ENCODE measurements around the gene EXOG.

DNA sequence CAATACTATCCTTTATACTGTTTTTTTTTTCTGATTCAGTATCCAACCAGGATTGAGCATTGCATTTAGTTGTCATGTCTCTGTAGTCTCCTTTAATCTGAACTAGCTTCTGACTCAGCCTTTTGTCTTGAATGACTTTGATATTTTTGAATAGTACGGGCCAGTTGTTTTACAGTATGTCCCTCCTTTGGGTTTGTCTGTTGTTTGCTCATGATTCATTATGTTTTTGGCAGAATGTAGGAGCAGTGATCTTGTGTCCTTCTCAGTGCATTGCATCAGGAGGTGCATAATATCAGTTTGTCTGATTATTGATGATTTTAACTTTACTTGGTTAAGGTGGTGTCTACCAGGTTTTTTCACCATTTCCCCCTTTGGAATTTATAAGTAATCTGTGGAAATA is 20.5 kb downstream of the EXOG start:
- TF ChIP-seq POLR2A (IDR thresholded peaks at IDR 0.05), result no peak
- TF ChIP-seq CTCF (IDR thresholded peaks at IDR 0.05), result no peak
- TF ChIP-seq POLR2AphosphoS5 (IDR thresholded peaks at IDR 0.05), result no peak
